GM18861 (cell line): Measurements from ENCODE around the gene TMCO2.
"Not testable (repeated sequence)": the region's sequence is repeated elsewhere in the genome, so short reads cannot be mapped to it uniquely, and the experiment has no call there.

Experiments used
- ATAC-seq: cut with Tn5 transposase; IDR thresholded peaks from one replicate; pipeline ENCODE4 v1.9.1; 2021; ENCODE audit not compliant: unreplicated experiment

TMCO2 gene

DNA sequence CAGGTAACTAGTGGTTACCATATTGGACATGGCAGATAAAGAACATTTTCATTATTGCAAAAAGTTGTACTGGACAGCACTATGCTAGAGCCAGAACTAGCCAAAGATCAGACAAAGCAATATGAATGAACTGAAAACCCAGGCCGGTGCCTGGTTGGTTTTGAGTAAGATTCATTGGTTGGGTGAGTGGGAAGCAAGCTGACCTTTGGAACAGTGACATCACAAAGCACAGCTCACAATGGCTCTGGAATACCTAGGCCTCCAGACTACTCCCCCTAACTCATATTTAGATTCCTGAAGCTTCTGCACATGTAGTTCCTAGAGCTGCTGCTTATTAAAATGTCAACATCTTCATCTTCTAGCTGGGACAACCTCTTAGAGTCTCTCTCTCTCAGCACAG is at the start of gene TMCO2:
TMCO2 (plus strand) TSS at position 283 of the 400 bp plus-strand sequence; CDS start at position 340, 57 bp downstream.
- no peak for ATAC-seq

GRCh38 chr1:40199126-40199525 is 48.6 kb upstream of the TMCO2 start:
- ATAC-seq, result no peak

DNA sequence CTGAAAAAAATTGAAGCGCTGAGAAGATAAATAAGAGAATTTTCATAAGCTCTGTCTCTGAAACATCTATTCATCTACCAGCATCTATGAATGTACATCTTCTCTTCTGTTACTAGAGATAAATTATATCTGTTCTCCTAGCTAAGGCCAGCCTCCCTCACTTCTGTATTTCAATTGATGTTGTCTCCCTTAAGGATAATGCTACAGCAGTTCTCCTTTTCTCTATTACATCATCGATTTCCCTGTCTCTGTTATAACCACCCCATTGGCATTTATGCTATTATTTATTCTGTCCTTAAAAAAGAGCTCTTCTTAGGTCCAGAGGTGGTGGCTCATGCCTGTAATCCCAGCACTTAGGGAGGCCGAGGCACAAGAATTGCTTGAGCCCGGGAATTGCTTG is 42.9 kb upstream of the TMCO2 start:
- ATAC-seq, result no peak

GRCh38 chr1:40210511-40211204 is 37.1 kb upstream of the TMCO2 start:
- ATAC-seq, result no peak

- no peak for ATAC-seq
These were observed 29.4 kb upstream of the TMCO2 start for GRCh38 chr1:40218333-40218732.

GRCh38 chr1:40221471-40221905 is 26.2 kb upstream of the TMCO2 start:
- not testable (repeated sequence) for ATAC-seq

GRCh38 chr1:40221977-40222772 is 25.6 kb upstream of the TMCO2 start:
- no peak for ATAC-seq

DNA sequence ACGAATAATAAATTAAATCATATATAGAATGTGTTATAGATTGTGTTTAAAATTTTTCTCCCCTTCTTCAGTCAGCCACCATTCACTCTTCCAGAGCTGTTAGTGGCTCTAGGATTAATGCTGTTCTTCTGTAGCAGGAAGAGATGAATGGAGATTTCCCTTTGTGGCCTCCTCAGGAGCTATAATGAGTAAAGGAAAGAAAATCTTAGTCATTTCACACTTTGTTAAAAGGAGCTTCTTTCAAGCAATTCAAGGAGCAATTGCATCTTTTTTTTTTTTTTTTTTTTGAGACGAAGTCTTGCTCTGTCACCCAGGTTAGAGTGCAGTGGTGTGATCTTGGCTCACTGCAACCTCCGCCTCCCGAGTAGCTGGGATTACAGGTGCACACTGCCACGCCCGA is 23.7 kb upstream of the TMCO2 start:
- ATAC-seq, result no peak

GRCh38 chr1:40226192-40226591 is 21.5 kb upstream of the TMCO2 start:
- no peak for ATAC-seq

GRCh38 chr1:40232444-40232843 is 15.3 kb upstream of the TMCO2 start:
- peak; percentile 88 for ATAC-seq

DNA sequence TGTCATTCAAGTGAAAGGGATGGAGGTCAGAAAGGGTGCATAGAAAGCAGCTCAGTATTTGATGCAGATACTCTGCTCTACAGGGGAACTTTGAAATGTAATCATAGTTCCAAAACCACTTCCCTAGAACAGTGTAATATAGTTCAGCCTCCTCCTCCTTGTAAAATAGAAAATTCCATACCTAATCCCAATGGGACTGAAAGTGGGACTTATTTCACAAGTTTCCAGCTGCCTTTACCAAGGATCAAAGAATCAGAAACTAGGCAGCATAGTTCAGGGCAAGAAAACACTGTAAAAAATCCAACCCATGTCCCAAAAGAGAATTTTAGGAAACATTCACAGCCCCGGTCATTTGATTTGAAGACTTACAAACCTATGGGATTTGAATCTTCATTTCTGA is 8.1 kb upstream of the TMCO2 start:
- no peak for ATAC-seq

DNA sequence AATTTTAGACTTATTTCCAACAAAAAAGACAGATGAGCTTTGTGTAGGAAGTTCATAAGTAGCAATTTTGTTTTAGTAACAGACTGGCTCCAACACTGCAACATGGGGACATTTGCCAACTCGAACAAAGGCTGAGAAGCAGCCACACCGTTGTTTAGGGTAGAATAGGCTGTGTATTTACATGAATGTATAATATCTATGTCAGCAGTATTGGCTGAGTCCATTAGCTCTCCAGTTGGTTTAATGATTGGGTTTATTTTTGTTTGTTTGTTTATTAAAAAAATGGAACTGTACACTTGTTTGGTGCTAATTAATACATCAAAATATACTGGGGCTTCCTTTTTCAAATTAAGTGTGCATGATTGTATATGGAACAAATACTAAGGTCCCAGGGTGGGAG is 7.3 kb upstream of the TMCO2 start:
- no peak for ATAC-seq

DNA sequence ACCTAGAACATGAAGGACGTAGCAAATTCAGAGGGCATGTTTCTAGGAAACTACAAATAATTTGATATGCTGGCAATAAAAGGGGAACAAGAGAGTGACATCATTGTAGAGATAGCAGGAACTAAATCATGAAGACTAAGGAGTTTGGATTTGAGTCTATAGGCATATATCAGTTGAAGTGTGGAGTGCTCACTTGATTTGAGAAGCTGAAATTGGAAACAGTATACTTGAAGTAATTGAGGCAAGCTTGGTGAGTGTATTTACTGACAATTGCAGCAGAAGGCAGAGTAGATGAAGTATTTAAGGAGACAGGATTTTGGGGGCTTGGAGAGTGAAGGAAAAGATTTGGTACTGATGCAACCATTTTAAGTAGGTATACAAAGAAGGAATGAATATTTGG is 6.4 kb upstream of the TMCO2 start:
- no peak for ATAC-seq

- ATAC-seq, result no peak
These were observed 4.4 kb upstream of the TMCO2 start for GRCh38 chr1:40243351-40243750.

DNA sequence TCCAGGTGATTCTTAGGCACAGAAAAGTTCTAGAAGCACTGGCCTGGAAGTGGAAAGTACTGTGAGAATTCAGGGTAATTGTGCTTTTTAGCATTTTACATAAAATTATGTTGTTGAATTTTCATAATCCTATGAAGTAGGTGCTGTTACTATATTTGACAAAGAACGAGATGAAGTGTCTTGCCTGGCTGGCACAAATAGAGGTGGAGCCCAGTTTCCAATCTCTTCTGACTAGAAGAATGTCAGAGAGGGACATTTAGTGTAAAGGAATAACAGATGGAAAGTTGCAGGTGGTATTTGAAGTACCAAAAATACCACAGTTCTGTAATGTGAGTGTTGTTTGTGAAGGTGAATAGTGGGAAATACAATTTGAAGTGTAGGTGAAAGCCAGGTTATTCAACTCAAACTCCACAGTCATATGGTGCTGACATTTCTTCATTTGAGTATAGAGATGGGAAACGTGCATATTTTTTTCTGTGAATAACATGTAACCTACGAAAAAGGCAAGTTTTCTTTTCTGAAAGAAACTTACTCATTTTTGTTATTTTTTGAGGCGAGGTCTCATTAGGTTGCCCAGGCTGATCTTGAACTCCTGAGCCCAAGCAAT is 3.5 kb upstream of the TMCO2 start:
- no peak for ATAC-seq

- ATAC-seq, result no peak
These were observed 2.1 kb upstream of the TMCO2 start for GRCh38 chr1:40245686-40246085.

DNA sequence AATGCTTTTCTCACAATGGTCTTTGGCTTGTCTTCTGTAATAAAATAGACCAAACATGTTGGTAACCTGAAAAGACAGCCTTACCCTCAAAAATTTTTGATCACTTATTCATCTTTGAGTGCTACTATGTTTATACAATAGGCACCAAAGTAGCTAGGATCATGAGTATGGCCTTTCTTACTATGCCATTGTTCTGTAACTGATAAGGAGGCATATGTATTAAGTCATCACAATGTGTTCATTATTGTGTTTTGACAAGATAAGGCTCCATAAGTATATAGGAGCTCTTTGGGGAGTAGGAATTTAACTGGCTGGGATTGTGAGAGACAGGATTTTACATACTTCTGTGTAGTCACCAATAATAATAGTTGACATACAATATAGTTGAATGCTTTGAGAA is 675 bp downstream of the TMCO2 start:
- no peak for ATAC-seq

DNA sequence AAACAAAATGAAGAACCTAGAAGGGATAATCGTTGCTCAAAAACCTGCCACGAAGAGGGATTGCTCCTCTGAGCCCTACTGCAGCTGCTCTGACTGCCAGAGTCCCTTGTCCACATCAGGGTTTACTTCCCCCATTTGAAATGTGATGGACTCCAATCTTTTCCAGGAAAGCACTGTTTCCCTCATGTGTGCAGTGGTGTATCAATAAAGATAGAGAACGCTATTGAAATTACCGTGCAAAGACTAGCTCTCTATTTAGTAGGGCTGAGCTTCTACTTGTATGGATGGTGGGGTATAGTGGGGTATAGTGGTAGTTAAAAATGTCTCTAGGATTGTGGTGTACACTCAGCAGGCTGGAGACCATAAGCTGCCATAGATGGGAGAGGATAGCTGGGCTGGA is 3.7 kb downstream of the TMCO2 start:
- ATAC-seq, result no peak

DNA sequence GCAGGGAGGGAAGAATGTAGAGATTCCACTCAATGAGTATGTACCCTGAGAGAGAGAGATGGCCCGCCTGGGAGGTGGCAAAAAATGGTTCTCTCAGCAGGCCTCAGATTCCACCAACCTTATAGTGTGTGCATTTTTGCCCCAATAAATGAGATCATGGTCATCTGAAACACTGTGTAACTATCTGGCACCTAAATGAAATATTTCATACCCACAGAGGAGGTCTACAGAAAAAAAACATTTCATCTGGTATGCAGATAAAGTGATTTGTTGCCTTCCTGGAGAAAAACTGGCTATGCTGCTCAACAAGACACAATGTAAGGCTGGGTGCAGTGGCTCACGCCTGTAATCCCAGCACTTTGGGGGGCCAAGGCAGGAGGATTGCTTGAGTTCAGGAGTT is 4.9 kb downstream of the TMCO2 start:
- no peak for ATAC-seq

DNA sequence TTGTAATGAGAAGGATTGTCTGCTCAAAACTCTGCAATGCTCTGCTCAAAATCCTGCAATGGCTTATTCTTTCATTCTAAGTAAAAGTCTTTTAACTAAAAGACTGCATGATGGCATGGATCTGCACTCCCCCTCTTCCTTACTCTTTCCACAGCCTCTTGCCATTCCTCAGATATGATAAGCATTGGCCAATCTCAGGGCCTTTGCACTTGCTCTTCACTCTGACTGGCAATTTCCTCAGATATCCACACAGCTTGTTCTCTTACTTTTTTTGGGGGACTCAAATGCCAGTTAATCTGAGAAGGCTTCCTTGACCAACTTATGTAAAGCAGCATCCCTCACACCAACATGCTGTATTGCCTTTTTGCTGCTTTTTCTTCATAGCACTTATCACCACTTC is 7.5 kb downstream of the TMCO2 start:
- ATAC-seq, result no peak

GRCh38 chr1:40256401-40257084 is 8.8 kb downstream of the TMCO2 start:
- ATAC-seq, result no peak

GRCh38 chr1:40257313-40257687 is 9.6 kb downstream of the TMCO2 start:
- peak; percentile 3 for ATAC-seq
